Panc1 (cell line): ENCODE results near the gene TESK2. TPM values are rescaled to one million over a fixed set of nuclear protein-coding genes. Genes with fewer than 3 reads are reported as not detected.

ENCODE experiments used
- ATAC-seq: fragments of 200-7000 bp; cut with Tn5 transposase; 2 replicates; pipeline ENCODE4 v1.9.1; 2020; ENCODE audit warnings: mild to moderate bottlenecking, moderate library complexity
- BruUV-seq: library from RNA; stranded (reverse); fragments of 400-500 nt; replicated peaks from 2 replicates; lab custom pipeline; 2021; lab: Mats Ljungman, UMichigan
- CTCF ChIA-PET: fragments of 300-600 bp; sonication (Branson Sonifier 250); formaldehyde crosslinking; loops from one replicate; lab custom pipeline; 2022; ENCODE audit warnings: antibody characterized with exemption; lab: Charles Lee
- POLR2A ChIA-PET: fragments of 300-600 bp; sonication (Branson Sonifier 250); formaldehyde crosslinking; loops from one replicate; lab custom pipeline; 2022; ENCODE audit warnings: antibody characterized with exemption; lab: Charles Lee
- DNase-seq: peaks from one replicate; pipeline ENCODE4 v3.0.0-alpha.2; 2010; ENCODE audit warnings: low read depth, low spot score
- H3K27ac ChIP-seq: 2 replicates; pipeline ENCODE4 v1.5.1; 2011; ENCODE audit warnings: mild to moderate bottlenecking, low read length, inconsistent platforms
- H3K27me3 ChIP-seq: fragments of 200-500 bp; sonication (Bioruptor generic); 2 replicates; pipeline ENCODE4 v1.6.0; 2014; ENCODE audit warnings: low read length, inconsistent platforms; ENCODE audit not compliant: control insufficient read depth, insufficient read depth
- H3K36me3 ChIP-seq: fragments of 200-500 bp; sonication (Bioruptor generic); 2 replicates; pipeline ENCODE4 v1.5.1; 2014; ENCODE audit warnings: inconsistent platforms, mild to moderate bottlenecking, low read length, moderate library complexity; ENCODE audit not compliant: control insufficient read depth, insufficient read depth
- H3K4me1 ChIP-seq: 2 replicates; pipeline ENCODE4 v1.5.1; 2011; ENCODE audit warnings: inconsistent platforms, mild to moderate bottlenecking, low read length, moderate library complexity; ENCODE audit not compliant: control insufficient read depth, insufficient read depth
- H3K4me3 ChIP-seq, 2 experiments: 2 replicates each; pipeline ENCODE4 v1.5.1; 2011 to 2012; ENCODE audit warnings: low read depth in 2 of 2, low read length in 2 of 2, mild to moderate bottlenecking in 2 of 2, inconsistent platforms in 1 of 2, moderate library complexity in 1 of 2
- H3K9me3 ChIP-seq: fragments of 200-500 bp; sonication (Bioruptor generic); 2 replicates; pipeline ENCODE4 v1.5.1; 2014; ENCODE audit warnings: low read depth, mild to moderate bottlenecking, inconsistent platforms, low read length, moderate library complexity; ENCODE audit not compliant: control insufficient read depth, insufficient read depth
- POLR2AphosphoS5 ChIP-seq: IDR thresholded peaks from 2 replicates; pipeline ENCODE4 v1.6.1; 2012; ENCODE audit warnings: mild to moderate bottlenecking, low read depth, low read length, moderate library complexity
- REST ChIP-seq, 2 experiments: IDR thresholded peaks; 2 replicates each; pipeline ENCODE4 v1.6.1; 2011 to 2012; ENCODE audit warnings: low read depth in 2 of 2, control low read depth in 1 of 2, low read length in 1 of 2, mild to moderate bottlenecking in 1 of 2, moderate library complexity in 1 of 2; ENCODE audit not compliant: insufficient read depth in 1 of 2
- SIN3A ChIP-seq: IDR thresholded peaks from 2 replicates; pipeline ENCODE4 v1.6.1; 2012; ENCODE audit warnings: low read depth, mild to moderate bottlenecking, low read length, moderate library complexity, borderline replicate concordance; ENCODE audit not compliant: insufficient read depth
- TCF7L2 ChIP-seq: IDR thresholded peaks from 2 replicates; pipeline ENCODE4 v1.6.1; 2011; ENCODE audit warnings: mild to moderate bottlenecking, low read depth, low read length, inconsistent platforms
- in situ Hi-C: cut with HindIII; loops from 2 replicates; pipeline ENCODE4 v1.10.0; 2016; ENCODE audit warnings: low sequenced_read_pairs, low pct_unique_long_range_greater_than_20kb
- intact Hi-C: fragments of 100-400 bp; cut with micrococcal nuclease; formaldehyde crosslinking; loops from one replicate; pipeline ENCODE4 v1.10.0; 2022; ENCODE audit not compliant: unreplicated experiment
- total RNA-seq: library from RNA; stranded (reverse); gene quantifications from one replicate; pipeline ENCODE4 v1.2.1, GENCODE V29; 2021; ENCODE audit not compliant: unreplicated experiment
- TF ChIP-seq, protein P1 (sequence below): fragments of 450-650 bp; IDR thresholded peaks from 2 replicates; pipeline ENCODE4 v1.5.1; 2017; ENCODE audit warnings: mild to moderate bottlenecking

Gene TESK2
- total RNA-seq, 1 experiment from 2014 or later = 3.3 TPM

DNA sequence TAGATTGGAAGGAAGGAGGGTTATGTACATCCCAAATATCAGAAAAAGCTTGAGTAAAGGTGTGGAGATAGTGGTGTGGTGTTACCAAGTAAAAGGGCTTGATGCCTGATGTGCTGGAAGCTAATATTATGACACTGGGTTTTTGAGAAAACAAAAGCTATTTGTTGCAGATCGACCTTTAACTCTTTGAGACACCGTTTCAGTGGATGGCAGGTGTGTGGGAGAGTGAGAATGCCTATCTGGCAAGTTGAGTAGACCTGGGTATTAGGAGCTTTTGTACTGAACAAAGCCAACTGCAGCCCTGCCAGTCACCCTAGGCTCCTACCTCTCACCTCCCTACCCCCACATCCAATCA is 10.5 kb upstream of the TESK2 start:
- ChIA-PET POLR2A (no interaction called here), CTCF (no interaction called here)
- Histone ChIP-seq H3K4me1 (peaks cover 19% of the 10 kb centered on the region), H3K4me3 (peak overlapping the region; percentile 59 to 77; a peak in 2 of 4 replicates), H3K27me3 (no peaks in the 10 kb centered on the region), H3K36me3 (no peaks in the 10 kb centered on the region), H3K9me3 (no peaks in the 10 kb centered on the region), H3K27ac (peak overlapping the region; percentile 92)
- no TSS peak for BruUV-seq
- intact Hi-C loops = no loop called here
- TF ChIP-seq REST (IDR thresholded peaks at IDR 0.05; ENCODE audit: insufficient read depth in 1 of 2, low read depth in 2 of 2, low read length in 1 of 2) (no peak), SIN3A (no peak), POLR2AphosphoS5 (no peak)
- TF ChIP-seq, protein P1, sequence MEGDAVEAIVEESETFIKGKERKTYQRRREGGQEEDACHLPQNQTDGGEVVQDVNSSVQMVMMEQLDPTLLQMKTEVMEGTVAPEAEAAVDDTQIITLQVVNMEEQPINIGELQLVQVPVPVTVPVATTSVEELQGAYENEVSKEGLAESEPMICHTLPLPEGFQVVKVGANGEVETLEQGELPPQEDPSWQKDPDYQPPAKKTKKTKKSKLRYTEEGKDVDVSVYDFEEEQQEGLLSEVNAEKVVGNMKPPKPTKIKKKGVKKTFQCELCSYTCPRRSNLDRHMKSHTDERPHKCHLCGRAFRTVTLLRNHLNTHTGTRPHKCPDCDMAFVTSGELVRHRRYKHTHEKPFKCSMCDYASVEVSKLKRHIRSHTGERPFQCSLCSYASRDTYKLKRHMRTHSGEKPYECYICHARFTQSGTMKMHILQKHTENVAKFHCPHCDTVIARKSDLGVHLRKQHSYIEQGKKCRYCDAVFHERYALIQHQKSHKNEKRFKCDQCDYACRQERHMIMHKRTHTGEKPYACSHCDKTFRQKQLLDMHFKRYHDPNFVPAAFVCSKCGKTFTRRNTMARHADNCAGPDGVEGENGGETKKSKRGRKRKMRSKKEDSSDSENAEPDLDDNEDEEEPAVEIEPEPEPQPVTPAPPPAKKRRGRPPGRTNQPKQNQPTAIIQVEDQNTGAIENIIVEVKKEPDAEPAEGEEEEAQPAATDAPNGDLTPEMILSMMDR = no peak
- DNase-seq = no peak
- no peak for ATAC-seq
- in situ Hi-C loops = no loop called here

DNA sequence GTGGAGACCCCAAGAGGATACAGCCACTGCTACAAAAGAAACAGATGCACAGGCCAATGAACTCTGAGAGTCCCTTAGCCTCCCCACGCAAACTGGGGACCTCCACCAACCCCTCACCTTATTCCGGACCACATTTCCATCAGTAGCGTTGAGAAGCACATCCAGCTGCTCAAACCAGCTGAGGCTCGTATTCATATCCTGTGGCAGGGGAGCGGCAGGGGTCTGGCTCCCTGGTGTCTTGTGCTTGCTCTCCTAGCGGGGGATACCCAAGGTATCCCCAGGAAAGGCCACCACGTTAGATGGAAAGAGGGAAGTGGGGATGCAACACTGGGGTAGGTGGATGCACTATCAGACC is 8.4 kb upstream of the TESK2 start:
- BruUV-seq = no TSS peak
- Histone ChIP-seq H3K36me3 (no peaks in the 10 kb centered on the region), H3K4me3 (peak overlapping the region; percentile 59 to 77), H3K27me3 (no peaks in the 10 kb centered on the region), H3K9me3 (no peaks in the 10 kb centered on the region), H3K4me1 (peaks cover 19% of the 10 kb centered on the region), H3K27ac (peak overlapping the region; percentile 76)
- in situ Hi-C loops = no loop called here
- ATAC-seq = no peak
- CTCF ChIA-PET = interaction anchor here (0.6 to 1.0 kb wide), 2 partner anchors 160 to 768 kb away, joined by 3 read pairs; partner anchors contain the start of gene TOE1
- no peak for DNase-seq
- intact Hi-C loops = no loop called here
- POLR2A ChIA-PET = no interaction called here
- TF ChIP-seq SIN3A = no peak
- TF ChIP-seq REST (IDR thresholded peaks at IDR 0.05; ENCODE audit: insufficient read depth in 1 of 2, low read depth in 2 of 2, low read length in 1 of 2) = no peak
- TF ChIP-seq, protein P1 = no peak
- TF ChIP-seq TCF7L2 = no peak
- TF ChIP-seq POLR2AphosphoS5 = no peak
